ENCODE results near the gene GRK6.
A peak's percentile ranks its signal among the peaks of the same experiment; 100 is the strongest.

Gene GRK6

DNA sequence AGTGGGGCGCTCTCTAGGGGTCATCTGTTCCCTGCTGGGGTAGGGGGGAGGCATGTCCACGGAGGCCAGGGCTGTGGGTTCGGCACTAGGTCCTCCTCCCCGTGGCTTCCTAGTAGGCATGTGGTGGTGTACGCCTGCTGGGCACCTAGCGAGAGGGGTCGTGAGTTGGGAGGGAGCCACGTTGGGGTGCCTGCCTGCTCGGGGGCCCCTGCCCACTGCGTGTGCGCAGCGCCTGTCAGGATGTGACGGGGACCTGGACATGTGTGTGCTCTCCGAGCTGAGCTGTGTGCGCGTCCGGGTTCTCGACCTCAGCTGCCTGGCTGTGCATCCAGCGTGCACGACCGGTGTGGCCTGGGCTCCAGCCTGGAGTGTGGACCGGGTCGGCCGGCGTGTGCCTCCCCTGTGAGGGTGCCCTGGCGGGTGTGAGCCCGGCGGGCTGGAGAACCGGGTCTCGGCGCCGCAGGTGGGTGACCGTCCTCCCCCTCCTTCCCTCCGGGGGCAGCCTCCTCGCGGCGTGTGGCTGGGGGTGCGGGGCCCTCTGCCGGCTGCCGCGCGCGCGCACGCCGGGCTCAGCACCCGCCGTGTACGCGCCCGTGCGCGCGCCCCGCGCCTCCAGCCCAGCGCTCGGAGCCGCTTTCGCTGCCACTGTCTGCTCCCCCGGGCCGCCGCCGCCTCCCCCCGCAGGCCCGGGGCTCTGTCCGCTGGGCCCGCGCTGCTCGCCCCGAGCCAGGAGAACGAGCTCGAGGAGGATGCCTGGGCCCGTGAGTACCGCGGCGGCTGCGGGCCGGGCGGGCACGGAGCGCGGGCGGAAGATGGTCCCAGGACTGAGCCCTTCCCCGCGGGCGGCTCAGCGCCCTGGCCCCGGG is 20.0 kb downstream of the GRK6 start, which contains the start of gene PRR7 (continued):
- TF ChIP-seq PBX3 (CRISPR knock-in tag; IDR thresholded peaks at IDR 0.05) (peak; percentile 39), ZNF341 (tag by site-specific recombination; IDR thresholded peaks at IDR 0.05; ENCODE audit: low read depth) (peak; percentile 14; the same call in 1 of the 2 replicates), GLIS2 (tag by site-specific recombination; IDR thresholded peaks at IDR 0.05) (peak; percentile 96), IKZF3 (tag by site-specific recombination; IDR thresholded peaks at IDR 0.05) (0 out of 2 replicates have a peak, but pooled peaks have one; percentile 35), ZNF324 (tag by site-specific recombination; IDR thresholded peaks at IDR 0.05) (no peak), ZIC2 (tag by site-specific recombination; IDR thresholded peaks at IDR 0.05) (peak; percentile 98), SP7 (tag by site-specific recombination; IDR thresholded peaks at IDR 0.05) (peak; percentile 36), ZNF398 (tag by site-specific recombination; IDR thresholded peaks at IDR 0.05) (peak; percentile 46; the same call in 1 of the 2 replicates), CTCF (tag by site-specific recombination; IDR thresholded peaks at IDR 0.05) (peak; percentile 72), ZFP69B (tag by site-specific recombination; IDR thresholded peaks at IDR 0.05) (no peak), ZNF169 (tag by site-specific recombination; IDR thresholded peaks at IDR 0.05) (no peak), ZNF2 (tag by site-specific recombination; IDR thresholded peaks at IDR 0.05) (peak; percentile 71; the same call in 1 of the 2 replicates), ZNF513 (tag by site-specific recombination; IDR thresholded peaks at IDR 0.05) (peak; percentile 35), ZNF707 (tag by site-specific recombination; IDR thresholded peaks at IDR 0.05) (no peak), ZNF596 (tag by site-specific recombination; IDR thresholded peaks at IDR 0.05) (0 out of 2 replicates have a peak, but pooled peaks have one; percentile 19)
- TF ChIP-seq, protein P1, sequence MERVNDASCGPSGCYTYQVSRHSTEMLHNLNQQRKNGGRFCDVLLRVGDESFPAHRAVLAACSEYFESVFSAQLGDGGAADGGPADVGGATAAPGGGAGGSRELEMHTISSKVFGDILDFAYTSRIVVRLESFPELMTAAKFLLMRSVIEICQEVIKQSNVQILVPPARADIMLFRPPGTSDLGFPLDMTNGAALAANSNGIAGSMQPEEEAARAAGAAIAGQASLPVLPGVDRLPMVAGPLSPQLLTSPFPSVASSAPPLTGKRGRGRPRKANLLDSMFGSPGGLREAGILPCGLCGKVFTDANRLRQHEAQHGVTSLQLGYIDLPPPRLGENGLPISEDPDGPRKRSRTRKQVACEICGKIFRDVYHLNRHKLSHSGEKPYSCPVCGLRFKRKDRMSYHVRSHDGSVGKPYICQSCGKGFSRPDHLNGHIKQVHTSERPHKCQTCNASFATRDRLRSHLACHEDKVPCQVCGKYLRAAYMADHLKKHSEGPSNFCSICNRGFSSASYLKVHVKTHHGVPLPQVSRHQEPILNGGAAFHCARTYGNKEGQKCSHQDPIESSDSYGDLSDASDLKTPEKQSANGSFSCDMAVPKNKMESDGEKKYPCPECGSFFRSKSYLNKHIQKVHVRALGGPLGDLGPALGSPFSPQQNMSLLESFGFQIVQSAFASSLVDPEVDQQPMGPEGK (tag by site-specific recombination; IDR thresholded peaks at IDR 0.05) = peak; percentile 83
- TF ChIP-seq, protein P2, sequence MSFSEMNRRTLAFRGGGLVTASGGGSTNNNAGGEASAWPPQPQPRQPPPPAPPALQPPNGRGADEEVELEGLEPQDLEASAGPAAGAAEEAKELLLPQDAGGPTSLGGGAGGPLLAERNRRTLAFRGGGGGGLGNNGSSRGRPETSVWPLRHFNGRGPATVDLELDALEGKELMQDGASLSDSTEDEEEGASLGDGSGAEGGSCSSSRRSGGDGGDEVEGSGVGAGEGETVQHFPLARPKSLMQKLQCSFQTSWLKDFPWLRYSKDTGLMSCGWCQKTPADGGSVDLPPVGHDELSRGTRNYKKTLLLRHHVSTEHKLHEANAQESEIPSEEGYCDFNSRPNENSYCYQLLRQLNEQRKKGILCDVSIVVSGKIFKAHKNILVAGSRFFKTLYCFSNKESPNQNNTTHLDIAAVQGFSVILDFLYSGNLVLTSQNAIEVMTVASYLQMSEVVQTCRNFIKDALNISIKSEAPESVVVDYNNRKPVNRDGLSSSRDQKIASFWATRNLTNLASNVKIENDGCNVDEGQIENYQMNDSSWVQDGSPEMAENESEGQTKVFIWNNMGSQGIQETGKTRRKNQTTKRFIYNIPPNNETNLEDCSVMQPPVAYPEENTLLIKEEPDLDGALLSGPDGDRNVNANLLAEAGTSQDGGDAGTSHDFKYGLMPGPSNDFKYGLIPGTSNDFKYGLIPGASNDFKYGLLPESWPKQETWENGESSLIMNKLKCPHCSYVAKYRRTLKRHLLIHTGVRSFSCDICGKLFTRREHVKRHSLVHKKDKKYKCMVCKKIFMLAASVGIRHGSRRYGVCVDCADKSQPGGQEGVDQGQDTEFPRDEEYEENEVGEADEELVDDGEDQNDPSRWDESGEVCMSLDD (tag by site-specific recombination; IDR thresholded peaks at IDR 0.05) = peak; percentile 88
- TF ChIP-seq, protein P3, sequence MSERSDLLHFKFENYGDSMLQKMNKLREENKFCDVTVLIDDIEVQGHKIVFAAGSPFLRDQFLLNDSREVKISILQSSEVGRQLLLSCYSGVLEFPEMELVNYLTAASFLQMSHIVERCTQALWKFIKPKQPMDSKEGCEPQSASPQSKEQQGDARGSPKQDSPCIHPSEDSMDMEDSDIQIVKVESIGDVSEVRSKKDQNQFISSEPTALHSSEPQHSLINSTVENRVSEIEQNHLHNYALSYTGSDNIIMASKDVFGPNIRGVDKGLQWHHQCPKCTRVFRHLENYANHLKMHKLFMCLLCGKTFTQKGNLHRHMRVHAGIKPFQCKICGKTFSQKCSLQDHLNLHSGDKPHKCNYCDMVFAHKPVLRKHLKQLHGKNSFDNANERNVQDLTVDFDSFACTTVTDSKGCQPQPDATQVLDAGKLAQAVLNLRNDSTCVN (tag by site-specific recombination; optimal IDR thresholded peaks at IDR 0.05) = peak; percentile 94
- TF ChIP-seq, protein P4, sequence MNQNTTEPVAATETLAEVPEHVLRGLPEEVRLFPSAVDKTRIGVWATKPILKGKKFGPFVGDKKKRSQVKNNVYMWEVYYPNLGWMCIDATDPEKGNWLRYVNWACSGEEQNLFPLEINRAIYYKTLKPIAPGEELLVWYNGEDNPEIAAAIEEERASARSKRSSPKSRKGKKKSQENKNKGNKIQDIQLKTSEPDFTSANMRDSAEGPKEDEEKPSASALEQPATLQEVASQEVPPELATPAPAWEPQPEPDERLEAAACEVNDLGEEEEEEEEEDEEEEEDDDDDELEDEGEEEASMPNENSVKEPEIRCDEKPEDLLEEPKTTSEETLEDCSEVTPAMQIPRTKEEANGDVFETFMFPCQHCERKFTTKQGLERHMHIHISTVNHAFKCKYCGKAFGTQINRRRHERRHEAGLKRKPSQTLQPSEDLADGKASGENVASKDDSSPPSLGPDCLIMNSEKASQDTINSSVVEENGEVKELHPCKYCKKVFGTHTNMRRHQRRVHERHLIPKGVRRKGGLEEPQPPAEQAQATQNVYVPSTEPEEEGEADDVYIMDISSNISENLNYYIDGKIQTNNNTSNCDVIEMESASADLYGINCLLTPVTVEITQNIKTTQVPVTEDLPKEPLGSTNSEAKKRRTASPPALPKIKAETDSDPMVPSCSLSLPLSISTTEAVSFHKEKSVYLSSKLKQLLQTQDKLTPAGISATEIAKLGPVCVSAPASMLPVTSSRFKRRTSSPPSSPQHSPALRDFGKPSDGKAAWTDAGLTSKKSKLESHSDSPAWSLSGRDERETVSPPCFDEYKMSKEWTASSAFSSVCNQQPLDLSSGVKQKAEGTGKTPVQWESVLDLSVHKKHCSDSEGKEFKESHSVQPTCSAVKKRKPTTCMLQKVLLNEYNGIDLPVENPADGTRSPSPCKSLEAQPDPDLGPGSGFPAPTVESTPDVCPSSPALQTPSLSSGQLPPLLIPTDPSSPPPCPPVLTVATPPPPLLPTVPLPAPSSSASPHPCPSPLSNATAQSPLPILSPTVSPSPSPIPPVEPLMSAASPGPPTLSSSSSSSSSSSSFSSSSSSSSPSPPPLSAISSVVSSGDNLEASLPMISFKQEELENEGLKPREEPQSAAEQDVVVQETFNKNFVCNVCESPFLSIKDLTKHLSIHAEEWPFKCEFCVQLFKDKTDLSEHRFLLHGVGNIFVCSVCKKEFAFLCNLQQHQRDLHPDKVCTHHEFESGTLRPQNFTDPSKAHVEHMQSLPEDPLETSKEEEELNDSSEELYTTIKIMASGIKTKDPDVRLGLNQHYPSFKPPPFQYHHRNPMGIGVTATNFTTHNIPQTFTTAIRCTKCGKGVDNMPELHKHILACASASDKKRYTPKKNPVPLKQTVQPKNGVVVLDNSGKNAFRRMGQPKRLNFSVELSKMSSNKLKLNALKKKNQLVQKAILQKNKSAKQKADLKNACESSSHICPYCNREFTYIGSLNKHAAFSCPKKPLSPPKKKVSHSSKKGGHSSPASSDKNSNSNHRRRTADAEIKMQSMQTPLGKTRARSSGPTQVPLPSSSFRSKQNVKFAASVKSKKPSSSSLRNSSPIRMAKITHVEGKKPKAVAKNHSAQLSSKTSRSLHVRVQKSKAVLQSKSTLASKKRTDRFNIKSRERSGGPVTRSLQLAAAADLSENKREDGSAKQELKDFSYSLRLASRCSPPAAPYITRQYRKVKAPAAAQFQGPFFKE (tag by site-specific recombination; IDR thresholded peaks at IDR 0.05; ENCODE audit: borderline replicate concordance) = 0 out of 2 replicates have a peak, but pooled peaks have one; percentile 47
